DMS 273 treated with DMSO at 0.1 percent for 48 hours (cell line): Measurements from ENCODE around the gene EXOC2.
"Not testable (repeated sequence)": the region's sequence is repeated elsewhere in the genome, so short reads cannot be mapped to it uniquely, and the experiment has no call there.

ENCODE experiments used
- DNase-seq: peaks from one replicate; lab custom pipeline; 2025; lab: John Stamatoyannopoulos, UW

Gene EXOC2

GRCh38 chr6:679282-679681 is 13.7 kb downstream of the EXOC2 start:
- no peak for DNase-seq

GRCh38 chr6:678520-678919 is 14.4 kb downstream of the EXOC2 start:
- DNase-seq: no peak

- no peak for DNase-seq
Observed at GRCh38 chr6:677919-678318, 15.0 kb downstream of the EXOC2 start.

- DNase-seq: no peak
Observed at GRCh38 chr6:674956-675355, 18.0 kb downstream of the EXOC2 start.

- DNase-seq: no peak
Observed at GRCh38 chr6:674406-674805, 18.5 kb downstream of the EXOC2 start.

- DNase-seq: no peak
Observed at GRCh38 chr6:667253-667927, 25.5 kb downstream of the EXOC2 start.

GRCh38 chr6:665403-666267 is 27.3 kb downstream of the EXOC2 start:
- no peak for DNase-seq

- not testable (repeated sequence) for DNase-seq
Observed at GRCh38 chr6:663788-664187, 29.2 kb downstream of the EXOC2 start.

- DNase-seq: no peak
Observed at GRCh38 chr6:659716-660581, 33.0 kb downstream of the EXOC2 start.

- DNase-seq: no peak
Observed at GRCh38 chr6:658244-658643, 34.7 kb downstream of the EXOC2 start.

- no peak for DNase-seq
Observed at GRCh38 chr6:657743-658142, 35.2 kb downstream of the EXOC2 start.

- DNase-seq: no peak
Observed at GRCh38 chr6:656460-657252, 36.3 kb downstream of the EXOC2 start, which contains the start of gene HUS1B. TSS of gene HUS1B (minus strand) at chr6:657100. CDS start at chr6:656944, 156 bp downstream.

GRCh38 chr6:654136-654535 is 38.8 kb downstream of the EXOC2 start:
- DNase-seq: no peak

- DNase-seq: no peak
Observed at GRCh38 chr6:652865-653264, 40.1 kb downstream of the EXOC2 start.

- no peak for DNase-seq
Observed at GRCh38 chr6:650098-650497, 42.8 kb downstream of the EXOC2 start.

- no peak for DNase-seq
Observed at GRCh38 chr6:642805-643204, 50.1 kb downstream of the EXOC2 start.

- no peak for DNase-seq
Observed at GRCh38 chr6:641225-641985, 51.5 kb downstream of the EXOC2 start.

- no peak for DNase-seq
Observed at GRCh38 chr6:636488-636887, 56.5 kb downstream of the EXOC2 start.

- no peak for DNase-seq
Observed at GRCh38 chr6:635233-635632, 57.7 kb downstream of the EXOC2 start.

- DNase-seq: no peak
Observed at GRCh38 chr6:633611-634010, 59.3 kb downstream of the EXOC2 start.

- no peak for DNase-seq
Observed at GRCh38 chr6:628766-629165, 64.2 kb downstream of the EXOC2 start.
